Activated CD8-positive, alpha-beta memory T cell treated with anti-CD3 and anti-CD28 coated beads for 4 hours (primary cell): Measurements from ENCODE around the gene MRPL54.
"Not testable (repeated sequence)": the region's sequence is repeated elsewhere in the genome, so short reads cannot be mapped to it uniquely, and the experiment has no call there.

Experiments
- DNase-seq, 2 donors: peaks; one replicate each; pipeline ENCODE4 v3.0.0-alpha.2; 2020; ENCODE audit warnings: low read depth in 2 of 2

The MRPL54 gene

DNA sequence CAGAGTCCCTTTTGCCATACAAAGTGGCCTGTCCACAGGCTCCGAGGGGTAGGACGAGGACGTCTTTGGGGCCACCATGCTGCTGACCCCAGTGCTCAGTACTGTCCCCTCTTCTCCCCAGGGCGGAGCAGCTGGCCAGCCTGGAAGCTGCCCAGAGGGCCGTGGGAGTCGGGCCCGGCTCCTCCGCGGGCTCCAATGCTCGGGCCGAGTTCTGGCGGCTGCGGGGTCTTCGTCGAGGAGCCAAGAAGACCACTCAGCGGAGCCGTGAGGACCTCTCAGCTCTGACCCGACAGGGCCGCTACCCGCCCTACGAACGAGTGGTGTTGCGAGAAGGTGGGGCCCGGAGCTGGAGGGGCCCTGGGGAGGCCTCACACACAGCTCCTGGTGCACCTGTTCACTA, 22.1 kb upstream of the MRPL54 start:
- DNase-seq: no peak

DNA sequence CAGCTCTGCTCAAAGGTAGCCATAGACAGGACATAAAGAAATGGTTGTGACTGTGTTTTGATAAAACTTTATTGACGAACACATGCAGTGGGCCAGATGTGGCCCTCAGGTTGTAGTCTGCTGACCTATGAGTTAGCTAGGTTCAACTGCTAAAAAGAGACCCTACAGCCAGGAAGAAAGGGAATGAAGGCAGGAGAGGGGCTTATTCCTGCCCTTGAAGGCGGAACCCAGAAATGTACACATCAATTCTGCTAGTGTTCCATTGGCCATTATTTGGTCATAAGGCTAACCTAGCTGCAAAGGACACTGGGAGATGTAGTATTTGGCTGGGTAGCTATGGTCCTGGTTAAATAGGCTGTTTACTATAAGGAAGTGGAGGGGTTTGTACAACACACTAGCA, 19.0 kb upstream of the MRPL54 start:
- DNase-seq: no peak

DNA sequence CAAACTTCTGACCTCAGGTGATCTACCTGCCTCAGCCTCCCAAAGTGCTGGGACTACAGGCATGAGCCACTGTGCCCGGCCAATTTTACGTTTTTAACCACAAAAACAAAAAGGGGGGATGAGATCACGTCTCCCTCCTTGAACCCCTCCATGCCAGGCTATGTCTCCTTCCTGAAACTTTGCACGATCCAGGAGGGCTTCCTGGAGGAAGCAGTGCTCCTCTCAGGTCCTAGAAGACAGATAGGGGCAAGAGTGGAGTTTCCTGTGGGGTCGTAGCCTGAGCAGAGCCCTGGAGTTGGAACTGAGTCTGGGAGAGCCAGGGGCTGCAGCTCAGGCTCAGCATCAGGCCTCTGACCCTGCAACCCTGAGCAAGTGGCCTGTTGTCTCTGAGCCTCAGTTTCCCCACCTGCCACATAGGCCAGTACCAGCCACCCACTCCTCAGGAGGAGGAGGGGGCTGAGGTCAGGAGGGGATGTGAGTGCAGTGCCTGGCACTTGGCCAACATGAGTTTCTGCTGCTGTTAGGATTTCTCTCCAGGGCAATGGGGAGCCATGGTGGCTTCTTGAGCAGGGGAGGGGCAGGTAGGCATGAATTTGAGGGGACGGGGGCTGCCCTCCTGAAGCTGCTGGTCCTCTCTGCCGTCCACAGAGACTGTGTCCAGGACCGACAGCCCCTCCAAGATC, 17.0 kb upstream of the MRPL54 start:
- DNase-seq: no peak

DNA sequence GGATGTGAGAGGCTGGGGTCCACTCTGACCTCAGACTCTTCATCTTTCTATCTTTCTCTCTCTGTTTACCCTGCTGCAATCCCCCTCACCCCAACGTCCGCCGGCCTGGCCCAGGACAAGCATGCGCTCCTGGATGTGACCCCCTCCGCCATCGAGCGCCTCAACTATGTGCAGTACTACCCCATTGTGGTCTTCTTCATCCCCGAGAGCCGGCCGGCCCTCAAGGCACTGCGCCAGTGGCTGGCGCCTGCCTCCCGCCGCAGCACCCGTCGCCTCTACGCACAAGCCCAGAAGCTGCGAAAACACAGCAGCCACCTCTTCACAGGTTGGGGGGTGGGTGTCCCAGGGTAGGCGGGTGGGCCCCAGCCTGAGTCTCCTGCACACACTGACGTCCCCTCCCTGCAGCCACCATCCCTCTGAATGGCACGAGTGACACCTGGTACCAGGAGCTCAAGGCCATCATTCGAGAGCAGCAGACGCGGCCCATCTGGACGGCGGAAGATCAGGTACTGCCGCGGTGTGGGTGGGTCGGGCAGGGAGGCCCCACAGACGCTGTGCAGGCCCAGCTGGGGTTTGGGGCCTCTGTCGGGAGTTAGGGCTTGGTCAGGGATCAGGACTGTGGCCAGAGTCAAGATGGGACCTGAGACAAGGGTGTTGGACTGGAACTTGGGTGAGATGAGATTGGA, 16.0 kb upstream of the MRPL54 start:
- no peak for DNase-seq

DNA sequence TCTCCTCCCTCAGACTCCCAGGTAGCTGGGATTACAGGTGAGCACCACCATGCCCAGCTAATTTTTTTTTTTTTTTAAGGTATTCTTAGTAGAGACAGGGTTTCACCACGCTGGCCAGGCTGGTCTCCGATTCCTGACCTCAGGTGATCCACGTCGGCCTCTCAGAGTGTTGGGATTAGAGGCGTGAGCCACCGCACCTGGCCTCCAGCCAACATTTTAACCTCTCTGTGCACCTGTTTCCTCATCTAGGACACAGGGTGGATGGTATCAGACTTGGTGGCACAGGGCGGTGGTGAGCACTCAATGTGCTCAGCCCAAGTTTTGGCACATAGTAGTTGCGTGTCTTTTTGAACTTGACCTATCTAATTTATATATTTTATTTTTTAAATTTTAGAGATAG, 13.5 kb upstream of the MRPL54 start:
- no peak for DNase-seq

DNA sequence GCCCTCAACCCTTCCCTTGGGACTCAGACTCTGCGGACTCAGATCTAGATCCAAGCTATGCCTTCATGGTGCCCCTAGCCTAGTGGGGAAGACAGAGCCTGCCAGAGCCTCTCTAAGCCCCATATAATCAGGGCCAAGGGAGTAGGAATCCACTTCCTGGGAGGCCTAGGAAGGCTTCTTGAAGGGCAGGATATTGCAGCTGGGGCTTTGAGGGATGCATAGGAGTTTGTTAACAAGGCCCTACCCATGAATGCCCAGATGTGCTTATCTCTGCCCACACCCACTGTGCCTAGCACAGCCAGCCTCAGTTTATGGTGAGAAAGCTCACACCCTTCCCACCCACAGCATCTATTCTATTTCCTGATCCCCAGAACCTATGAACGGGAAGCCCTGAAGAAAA, 12.3 kb upstream of the MRPL54 start:
- DNase-seq: no peak

DNA sequence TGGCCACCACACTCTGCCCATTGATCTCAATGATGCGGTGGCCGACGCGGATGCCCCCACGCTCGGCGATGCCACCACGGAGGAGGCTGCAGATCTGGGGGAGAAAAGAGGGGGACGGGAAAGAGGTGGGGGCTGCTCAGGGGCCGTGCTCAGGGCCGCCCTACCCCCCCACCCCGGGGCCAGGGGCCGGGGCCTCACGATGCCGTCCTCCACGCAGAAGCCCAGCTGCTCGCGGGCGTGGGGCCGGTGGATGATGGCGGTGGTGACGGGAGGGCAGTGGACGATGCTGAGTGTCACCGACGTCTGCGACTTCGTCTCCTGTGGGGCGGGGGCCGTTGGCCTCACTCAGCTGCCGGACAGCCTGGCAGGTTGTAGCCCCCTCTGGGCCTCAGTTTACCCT, 11.2 kb upstream of the MRPL54 start:
- DNase-seq: no peak

DNA sequence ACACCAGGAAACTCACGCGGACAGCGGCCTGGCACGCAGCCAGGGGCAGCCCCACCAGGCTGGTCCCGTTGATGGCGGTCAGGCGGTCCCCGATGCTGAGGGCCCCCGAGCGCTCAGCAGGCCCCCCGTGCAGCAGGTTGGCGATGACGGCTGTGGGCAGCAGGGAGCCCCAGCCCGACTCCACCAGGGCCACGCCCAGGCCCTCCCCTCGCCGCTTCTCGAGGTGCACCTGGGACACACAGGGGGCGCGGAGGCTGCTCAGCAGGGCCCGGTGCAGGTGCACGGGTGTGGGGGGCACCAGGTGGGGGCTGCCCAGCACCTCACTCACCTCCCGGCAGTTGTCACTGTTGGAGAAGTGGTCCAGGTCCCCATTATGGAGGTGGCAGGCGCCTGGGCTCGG, 10.0 kb upstream of the MRPL54 start:
- no peak for DNase-seq

DNA sequence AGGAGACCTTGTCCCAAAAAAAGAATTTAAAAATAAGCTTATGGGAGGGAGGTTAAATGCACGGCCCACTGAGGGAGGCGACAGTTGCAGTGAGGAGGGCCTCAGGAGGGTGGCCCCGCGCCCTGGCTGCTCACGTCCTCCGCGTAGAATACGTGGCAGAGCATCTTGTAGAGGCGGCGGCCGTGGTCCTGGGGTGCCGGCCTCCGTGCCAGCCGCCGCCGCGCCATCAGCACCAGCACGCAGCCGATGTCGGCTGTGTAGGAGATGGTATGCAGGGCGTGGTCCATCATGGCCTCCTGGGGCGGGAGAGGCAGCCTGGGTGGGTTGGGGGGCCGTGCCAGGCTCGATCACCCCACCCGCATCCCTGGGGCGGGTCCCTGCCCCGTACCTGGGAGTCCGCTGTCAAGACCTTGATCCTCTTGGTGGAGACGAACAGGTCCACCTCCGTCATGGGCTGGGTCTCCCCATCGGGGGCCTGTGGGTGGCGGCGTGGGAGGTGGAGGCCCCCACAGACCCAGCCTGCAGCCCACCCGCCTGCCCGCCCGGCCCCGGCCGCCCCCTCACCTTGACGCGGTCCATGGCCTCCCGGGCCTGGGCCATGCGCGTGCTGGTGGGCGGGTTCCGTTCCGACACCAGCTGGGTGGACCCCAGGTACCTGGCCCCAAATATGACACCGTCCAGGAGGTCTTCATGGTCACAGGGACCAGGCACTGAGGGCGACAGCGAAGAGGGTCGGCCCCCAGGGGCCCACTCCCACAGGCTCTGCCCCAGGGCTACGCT, 8.7 kb upstream of the MRPL54 start:
- DNase-seq: no peak

DNA sequence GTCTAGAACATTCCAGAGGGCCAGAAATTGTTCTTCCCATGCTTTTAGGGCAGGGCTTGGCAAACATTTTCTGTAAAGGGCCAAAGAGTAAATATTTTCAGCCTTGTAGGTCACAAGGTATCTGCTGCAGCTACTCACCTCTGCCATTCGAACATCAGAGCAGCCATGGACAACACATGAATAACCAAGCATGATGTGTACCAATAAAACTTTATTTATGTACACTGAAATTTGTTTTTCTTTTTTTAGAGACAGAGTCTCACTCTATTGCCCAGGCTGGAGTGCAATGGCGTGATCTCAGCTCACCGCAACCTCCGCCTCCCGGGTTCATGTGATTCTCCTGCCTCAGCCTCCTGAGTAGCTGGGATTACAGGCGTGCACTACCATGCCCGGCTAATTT, 4.8 kb upstream of the MRPL54 start:
- not testable (repeated sequence) for DNase-seq

DNA sequence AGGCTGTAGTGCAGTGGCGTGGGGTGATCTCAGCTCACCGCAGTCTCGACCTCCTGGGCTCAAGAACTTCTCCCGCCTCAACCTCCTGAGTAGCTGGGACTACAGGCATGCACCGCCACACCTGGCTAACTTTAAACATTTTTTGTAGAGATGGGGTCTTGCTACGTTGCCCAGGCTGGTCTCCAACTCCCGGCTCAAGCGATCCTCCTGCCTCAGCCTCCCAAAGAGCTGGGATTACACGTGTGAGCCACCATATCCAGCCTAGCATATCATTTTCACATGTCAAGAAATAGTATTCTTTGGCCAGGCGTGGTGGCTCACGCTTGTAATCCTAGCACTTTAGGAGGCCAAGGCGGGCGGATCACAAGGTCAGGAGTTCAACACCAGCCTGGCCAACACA, 4.2 kb upstream of the MRPL54 start:
- not testable (repeated sequence) for DNase-seq

DNA sequence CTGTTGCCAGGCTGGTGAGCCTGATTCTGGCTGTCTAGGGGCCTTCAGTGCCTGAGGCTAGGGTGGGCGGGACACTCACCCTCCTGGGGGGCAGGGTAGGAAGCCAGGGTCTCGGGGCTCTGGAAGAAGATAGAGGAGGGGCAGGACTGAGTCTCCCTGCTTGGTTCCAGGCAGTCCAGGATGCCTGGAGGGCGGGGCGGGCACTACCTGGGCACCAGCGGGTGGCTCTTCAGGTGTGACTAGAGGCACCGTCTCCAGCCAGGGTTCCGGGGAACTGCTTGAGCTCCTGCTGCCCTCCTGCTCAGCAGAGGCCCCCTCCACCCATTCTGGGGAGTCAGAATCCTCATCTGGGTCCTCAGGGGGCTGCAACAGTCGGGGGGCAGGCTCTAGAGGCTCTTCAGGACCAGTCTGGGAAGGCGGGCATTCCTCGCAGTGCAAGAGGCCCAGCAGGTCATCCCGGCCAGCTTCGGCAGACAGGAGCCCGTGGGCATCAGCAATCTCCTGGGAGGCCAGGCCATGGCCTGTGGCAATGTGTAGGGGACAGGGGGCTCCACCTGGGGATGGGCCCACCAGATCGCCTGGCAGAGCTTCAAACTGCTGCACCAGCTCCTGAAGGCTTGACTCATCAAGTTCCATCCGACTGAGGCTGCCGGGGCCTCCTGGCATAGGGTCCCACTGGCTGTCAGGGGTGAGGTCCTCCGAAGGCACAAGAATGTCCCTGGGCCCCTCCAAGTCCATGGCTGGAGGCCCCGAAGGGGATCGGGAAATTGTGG, 2.8 kb upstream of the MRPL54 start:
- DNase-seq: no peak

DNA sequence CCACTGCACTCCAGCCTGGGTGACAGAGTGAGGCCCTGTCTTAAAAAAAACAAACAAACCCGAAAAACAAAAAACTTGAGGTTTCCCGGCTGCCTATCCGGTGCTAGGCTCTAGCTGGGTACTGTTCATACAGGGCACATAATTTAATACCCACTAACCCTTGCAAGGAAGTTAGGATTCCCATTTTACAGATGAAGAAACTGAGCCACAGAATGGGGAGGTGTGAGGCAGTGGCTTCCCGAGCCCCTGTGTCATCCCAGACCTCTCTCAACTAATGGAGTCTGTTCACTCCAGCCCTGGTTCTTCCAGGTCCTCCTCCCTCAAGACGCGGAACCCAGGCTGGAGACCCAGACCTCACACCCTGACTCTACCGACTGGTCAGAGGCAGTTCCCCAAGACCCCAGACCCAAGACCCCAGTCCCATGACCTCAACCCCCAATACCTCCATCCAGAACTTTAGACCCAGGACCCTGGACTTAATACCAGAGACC, 1.6 kb upstream of the MRPL54 start:
- DNase-seq: no peak

DNA sequence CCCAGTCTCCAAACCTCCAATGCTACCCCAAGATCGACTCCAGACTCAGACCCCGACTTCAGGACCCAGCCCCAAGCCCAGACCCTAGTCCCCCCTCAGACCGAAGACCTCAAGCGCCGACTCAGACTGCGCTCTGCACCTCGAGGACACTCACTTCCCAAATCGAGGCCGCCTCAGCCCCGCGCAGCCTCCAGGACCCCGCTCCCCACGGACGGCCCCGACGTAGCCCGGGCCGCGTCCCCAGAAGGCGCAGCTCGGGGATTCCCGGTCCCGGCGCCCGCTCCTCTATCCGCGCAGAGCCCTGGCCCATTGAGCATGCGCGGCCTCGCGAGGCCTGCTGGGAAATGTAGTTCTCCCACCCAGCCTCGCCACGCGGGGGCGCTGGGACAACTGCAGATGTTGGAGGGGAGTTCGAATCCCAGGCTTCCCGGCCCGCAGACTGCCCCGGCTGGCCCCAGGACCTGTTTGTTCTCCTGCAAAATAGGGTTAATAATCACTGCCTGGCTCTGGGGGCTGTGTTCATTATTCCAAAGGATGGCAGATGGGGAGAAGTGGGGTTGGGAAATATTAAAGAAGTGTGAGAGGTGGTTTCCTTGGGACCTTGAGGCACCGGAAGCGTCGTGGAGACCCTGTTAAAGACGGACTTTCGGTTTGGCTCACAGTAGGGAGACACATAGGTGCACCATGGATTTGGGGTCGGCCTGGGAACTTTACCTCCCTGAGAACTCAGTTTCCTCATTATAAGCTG, 926 bp upstream of the MRPL54 start, which contains the start of gene APBA3:
TSS of gene APBA3 (minus strand) at position 311 of the 748 bp plus-strand sequence. CDS start 1,428 bp downstream, outside the sequence.
- peak; percentile 90 to 91 for DNase-seq

DNA sequence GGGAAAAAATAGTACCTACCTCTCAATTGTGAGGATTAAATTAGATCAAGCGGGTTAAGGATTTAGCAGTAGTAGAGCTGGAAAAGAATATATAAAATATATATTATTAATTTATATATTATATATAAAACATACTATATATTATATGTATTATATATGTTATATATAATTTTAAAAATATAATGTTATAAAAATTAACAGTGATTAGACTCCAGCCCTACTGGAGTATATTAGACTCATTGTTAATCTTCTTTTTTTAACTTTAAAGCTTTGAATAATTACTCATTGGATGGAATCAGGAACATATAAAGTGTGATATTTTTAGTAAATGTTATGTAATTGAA, 380 bp upstream of the MRPL54 start:
- DNase-seq: no peak

DNA sequence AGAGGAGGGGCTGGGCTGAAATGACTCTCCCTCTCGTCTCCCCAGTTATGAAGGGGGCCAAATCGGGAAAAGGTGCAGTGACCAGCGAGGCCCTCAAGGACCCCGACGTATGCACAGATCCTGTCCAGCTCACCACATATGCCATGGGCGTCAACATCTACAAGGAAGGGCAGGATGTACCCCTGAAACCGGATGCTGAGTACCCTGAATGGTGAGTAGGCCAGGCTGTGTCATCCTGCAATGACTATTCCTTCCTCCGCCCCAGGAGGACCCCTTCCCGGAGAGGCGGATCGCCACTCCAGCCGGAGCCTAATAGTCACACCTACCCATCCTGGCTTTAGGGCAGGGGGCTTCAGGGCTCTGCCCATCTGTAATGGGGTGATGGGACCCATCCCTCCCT, 2.6 kb downstream of the MRPL54 start:
- DNase-seq: no peak

DNA sequence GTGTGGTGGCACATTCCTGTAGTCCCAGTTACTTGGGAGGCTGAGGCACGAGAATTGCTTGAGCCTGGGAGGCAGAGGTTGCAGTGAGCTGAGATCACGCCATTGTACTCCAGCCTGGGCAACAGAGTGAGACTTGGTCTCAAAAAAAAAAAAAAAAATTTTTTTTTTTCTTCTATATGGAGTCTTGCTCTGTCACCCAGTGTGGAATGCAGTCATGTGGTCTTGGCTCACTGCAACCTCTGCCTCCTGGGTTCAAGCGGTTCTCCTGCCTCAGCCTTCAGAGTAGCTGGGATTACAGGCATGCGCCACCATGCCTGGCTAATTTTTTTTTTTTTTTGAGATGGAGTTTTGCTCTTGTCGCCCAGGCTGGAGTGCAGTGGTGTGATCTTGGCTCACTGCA, 3.3 kb downstream of the MRPL54 start:
- DNase-seq: not testable (repeated sequence)

DNA sequence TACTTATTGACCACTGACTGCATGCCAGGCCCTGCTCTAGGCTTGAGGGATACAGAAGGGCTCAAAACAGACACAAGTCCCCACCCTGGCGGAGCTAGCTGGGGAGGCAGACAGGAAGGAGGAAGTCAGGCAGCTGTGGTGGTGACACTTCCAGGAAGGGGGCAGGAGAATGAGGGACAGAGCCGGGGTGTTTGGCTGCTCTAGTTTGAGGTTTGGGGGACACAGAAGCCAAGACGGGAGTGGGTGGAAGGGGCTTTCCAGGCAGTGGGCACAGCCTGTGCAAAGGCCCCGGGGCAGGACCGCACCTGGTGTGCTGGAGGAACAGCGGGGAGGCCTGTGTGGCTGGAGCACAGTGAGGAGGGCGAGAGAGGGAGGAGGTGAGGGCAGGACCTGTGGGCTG, 4.0 kb downstream of the MRPL54 start:
- DNase-seq: no peak

DNA sequence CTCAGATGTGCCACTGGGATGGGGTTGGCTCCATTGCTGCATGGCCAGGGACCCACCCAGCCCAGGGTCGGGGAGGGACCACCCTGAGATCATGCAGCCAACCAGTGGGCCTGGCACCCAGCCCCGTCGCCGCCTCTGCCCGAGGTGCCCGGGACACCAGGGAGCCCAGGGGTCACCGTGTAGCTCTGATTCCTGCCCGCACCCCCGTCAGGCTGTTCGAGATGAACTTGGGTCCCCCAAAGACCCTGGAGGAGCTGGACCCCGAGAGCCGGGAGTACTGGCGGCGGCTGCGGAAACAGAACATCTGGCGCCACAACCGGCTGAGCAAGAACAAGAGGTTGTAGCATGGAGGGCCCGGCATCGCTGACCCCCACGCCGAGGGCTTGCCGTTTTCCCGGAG, 4.6 kb downstream of the MRPL54 start:
- no peak for DNase-seq

DNA sequence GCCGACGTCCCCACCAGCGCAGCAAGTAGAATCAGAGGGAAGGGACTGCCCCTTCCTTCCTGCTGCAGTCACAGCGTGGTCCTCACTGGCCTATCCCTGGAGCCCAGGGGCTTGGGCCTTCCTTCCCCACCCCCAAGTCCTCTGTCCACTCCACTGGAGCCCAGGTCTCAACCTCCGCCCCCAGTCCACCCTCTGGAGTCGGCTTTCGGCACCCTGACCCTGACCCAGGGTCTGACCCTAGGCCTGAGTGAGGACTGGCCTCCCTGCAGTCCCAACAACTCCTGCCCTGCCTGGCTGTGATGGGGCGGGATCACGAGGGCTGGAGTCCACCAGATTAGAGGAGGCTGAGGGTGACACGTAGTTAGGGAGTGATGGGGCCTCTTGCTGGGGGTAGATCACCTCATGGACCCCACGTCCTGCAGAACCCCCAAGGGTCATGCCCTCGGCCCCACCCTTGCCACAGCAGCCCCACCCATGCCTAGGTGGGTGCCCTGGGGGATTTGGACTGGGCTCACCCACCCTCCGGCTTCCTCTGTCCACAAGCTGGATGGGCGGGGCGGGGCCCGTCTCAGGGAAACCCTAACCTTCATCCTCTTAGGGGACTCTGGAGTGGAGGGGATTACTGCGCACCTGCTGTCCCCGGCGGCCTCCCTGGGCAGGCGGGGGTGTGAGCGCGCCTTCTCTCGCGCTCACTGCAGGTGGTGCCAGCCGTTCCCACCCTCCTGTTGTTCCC, 5.7 kb downstream of the MRPL54 start:
- DNase-seq: no peak

DNA sequence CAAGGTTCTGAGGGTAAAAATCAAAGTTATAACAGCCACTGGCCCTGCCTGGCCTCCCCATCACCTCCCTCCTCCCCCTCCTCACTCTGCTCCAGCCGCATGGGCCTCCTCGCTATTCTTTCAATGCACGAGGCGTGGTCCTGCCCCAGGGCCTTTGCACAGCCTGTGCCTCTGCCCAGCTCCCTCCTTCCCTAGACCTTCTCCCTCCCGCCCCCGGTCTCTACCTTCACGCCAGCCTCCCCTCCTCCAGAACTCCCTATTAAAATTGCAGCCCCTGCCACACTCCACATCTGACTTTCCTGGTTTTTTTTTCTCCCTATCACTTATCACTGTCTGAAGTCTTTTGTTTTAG, 6.2 kb downstream of the MRPL54 start:
- no peak for DNase-seq
